ENCODE data around the gene HDAC11. TPM values are rescaled to one million over a fixed set of nuclear protein-coding genes. Genes with fewer than 3 reads are reported as not detected.
A peak's percentile ranks its signal among the peaks of the same experiment; 100 is the strongest.

The HDAC11 gene
- polyA plus RNA-seq, 3 donors, result 2.9 to 3.9 (median 3.5) TPM

DNA sequence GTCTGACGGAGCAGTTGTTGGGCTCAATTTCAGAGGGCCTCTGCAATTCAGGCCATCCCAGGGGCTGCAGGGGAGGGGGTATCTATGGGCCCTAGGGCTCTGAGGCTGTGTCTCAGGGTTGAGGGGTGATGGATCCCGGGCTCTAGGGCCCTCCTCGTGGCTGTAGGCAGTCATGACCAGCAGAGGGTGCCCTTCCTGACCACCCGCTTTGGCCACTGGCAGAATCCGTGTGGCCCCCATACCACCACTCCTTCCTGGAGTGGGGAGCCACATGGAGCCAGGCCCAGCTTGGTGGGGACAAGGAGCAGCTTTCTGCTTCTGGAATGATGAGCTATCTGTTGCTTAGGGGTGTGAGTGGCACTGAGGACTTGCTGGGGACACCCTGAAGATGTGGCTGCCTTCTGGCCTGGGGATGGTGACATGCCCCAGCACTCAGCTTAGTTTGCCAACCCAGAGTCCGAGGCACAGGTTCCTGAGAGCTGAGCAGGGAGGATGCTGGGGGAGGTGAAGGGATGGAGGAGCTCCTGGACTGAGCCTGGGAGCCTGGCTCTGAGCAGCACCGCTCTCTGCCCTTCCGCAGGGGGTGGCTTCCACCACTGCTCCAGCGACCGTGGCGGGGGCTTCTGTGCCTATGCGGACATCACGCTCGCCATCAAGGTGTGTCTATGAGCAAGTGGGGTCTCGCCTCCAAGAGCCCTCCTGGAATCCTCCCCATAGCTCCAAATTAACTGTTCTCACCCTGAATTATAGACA is 20.2 kb downstream of the HDAC11 start:
- Mint-ChIP-seq H3K9me3 (no peaks in the 10 kb centered on the region), H3K27ac (no peak overlapping the region), H3K36me3 (peaks cover 0 to 2% of the 10 kb centered on the region in 2 donors), H3K4me1 (peaks cover 5% of the 10 kb centered on the region), H3K4me3 (no peak overlapping the region), H3K27me3 (ENCODE audit: low read depth in 3 of 3) (peaks cover 0 to 5% (median 1%) of the 10 kb centered on the region in 3 donors)
- H3K27ac ChIP-seq (ENCODE audit: low read depth in 1 of 2, low read length in 2 of 2), result no peak overlapping the region
- peaks cover 3% of the 10 kb centered on the region for H4K20me1 ChIP-seq (ENCODE audit: insufficient read depth, low read length)
- H2AFZ ChIP-seq (ENCODE audit: insufficient read depth, low read depth, low read length, poor library complexity, severe bottlenecking), result no peak overlapping the region
- H3K79me2 ChIP-seq (ENCODE audit: insufficient read depth, low read length), result no peaks in the 10 kb centered on the region
- no peaks in the 10 kb centered on the region for H3K36me3 ChIP-seq (replicated peaks in 1 of 2; ENCODE audit: control insufficient read depth in 1 of 2, insufficient read depth in 2 of 2, low read length in 2 of 2)
- no peaks in the 10 kb centered on the region for H3K9me3 ChIP-seq (replicated peaks in 1 of 2; ENCODE audit: control insufficient read depth in 1 of 2, insufficient read depth in 1 of 2, low read length in 2 of 2)
- H3K9ac ChIP-seq (ENCODE audit: insufficient read depth, low read length, poor library complexity, severe bottlenecking), result no peak overlapping the region
- peaks cover 0 to 7% of the 10 kb centered on the region in 2 donors for H3K4me1 ChIP-seq (ENCODE audit: control insufficient read depth in 1 of 2, insufficient read depth in 2 of 2, low read length in 2 of 2)
- TF ChIP-seq, protein P1, sequence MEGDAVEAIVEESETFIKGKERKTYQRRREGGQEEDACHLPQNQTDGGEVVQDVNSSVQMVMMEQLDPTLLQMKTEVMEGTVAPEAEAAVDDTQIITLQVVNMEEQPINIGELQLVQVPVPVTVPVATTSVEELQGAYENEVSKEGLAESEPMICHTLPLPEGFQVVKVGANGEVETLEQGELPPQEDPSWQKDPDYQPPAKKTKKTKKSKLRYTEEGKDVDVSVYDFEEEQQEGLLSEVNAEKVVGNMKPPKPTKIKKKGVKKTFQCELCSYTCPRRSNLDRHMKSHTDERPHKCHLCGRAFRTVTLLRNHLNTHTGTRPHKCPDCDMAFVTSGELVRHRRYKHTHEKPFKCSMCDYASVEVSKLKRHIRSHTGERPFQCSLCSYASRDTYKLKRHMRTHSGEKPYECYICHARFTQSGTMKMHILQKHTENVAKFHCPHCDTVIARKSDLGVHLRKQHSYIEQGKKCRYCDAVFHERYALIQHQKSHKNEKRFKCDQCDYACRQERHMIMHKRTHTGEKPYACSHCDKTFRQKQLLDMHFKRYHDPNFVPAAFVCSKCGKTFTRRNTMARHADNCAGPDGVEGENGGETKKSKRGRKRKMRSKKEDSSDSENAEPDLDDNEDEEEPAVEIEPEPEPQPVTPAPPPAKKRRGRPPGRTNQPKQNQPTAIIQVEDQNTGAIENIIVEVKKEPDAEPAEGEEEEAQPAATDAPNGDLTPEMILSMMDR (IDR thresholded peaks at IDR 0.05), result peak; percentile 41
- no peaks in the 10 kb centered on the region for H3K27me3 ChIP-seq (ENCODE audit: control insufficient read depth in 2 of 2, insufficient read depth in 2 of 2, low read length in 2 of 2)
- H3K4me2 ChIP-seq (replicated peaks; ENCODE audit: extremely low read depth, low read length, poor library complexity, severe bottlenecking), result no peak overlapping the region
- WGBS (ENCODE audit: insufficient coverage), result 83% methylated on average over 7 of the region's 15 CpGs
- DNase-seq, result no peak
- H3K4me3 ChIP-seq (replicated peaks in 1 of 3; ENCODE audit: low read depth in 2 of 3, low read length in 3 of 3), result no peak overlapping the region
- intact Hi-C loops (cut with micrococcal nuclease), result no loop called here

DNA sequence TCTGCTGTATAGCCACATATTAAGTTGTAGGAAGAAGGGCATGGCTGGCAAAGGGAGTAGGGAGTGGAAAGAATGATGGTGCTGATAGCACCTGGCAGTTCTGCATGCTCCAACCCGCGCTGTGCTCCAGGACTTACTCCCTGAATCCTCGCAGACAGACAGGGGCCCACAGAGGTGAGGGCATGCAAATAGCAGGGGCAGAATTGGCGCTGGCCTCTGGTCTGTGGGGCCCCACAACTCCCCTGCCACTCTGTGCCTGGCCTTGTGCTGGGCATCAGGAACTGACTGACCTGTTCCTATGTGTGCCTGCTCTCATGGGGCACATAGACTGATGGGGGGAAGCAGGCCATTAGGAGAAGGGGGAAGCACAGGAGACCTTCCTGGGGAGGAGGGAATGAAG is 20.9 kb downstream of the HDAC11 start:
- Histone ChIP-seq H3K27me3 (ENCODE audit: control insufficient read depth in 2 of 2, insufficient read depth in 2 of 2, low read length in 2 of 2) (no peaks in the 10 kb centered on the region), H4K20me1 (ENCODE audit: insufficient read depth, low read length) (no peaks in the 10 kb centered on the region), H3K36me3 (replicated peaks in 1 of 2; ENCODE audit: control insufficient read depth in 1 of 2, insufficient read depth in 2 of 2, low read length in 2 of 2) (no peaks in the 10 kb centered on the region), H3K4me3 (replicated peaks in 1 of 3; ENCODE audit: low read depth in 2 of 3, low read length in 3 of 3) (no peak overlapping the region), H3K9me3 (replicated peaks in 1 of 2; ENCODE audit: control insufficient read depth in 1 of 2, insufficient read depth in 1 of 2, low read length in 2 of 2) (no peaks in the 10 kb centered on the region), H3K4me2 (replicated peaks; ENCODE audit: extremely low read depth, low read length, poor library complexity, severe bottlenecking) (no peak overlapping the region), H3K9ac (ENCODE audit: insufficient read depth, low read length, poor library complexity, severe bottlenecking) (no peak overlapping the region), H3K27ac (ENCODE audit: low read depth in 1 of 2, low read length in 2 of 2) (no peak overlapping the region), H3K4me1 (ENCODE audit: control insufficient read depth in 1 of 2, insufficient read depth in 2 of 2, low read length in 2 of 2) (no peaks in the 10 kb centered on the region), H3K79me2 (ENCODE audit: insufficient read depth, low read length) (no peaks in the 10 kb centered on the region), H2AFZ (ENCODE audit: insufficient read depth, low read depth, low read length, poor library complexity, severe bottlenecking) (no peak overlapping the region)
- no peaks in the 10 kb centered on the region for H3K9me3 Mint-ChIP-seq
- no peaks in the 10 kb centered on the region for H3K4me1 Mint-ChIP-seq
- 93% methylated on average over 4 of the region's 4 CpGs for WGBS (ENCODE audit: insufficient coverage)
- peaks cover 0 to 5% (median 1%) of the 10 kb centered on the region in 3 donors for H3K27me3 Mint-ChIP-seq (ENCODE audit: low read depth in 3 of 3)
- DNase-seq, result no peak
- H3K4me3 Mint-ChIP-seq, result no peak overlapping the region
- H3K36me3 Mint-ChIP-seq, result peaks cover 0 to 2% of the 10 kb centered on the region in 2 donors
- H3K27ac Mint-ChIP-seq, result no peak overlapping the region
- intact Hi-C loops (cut with micrococcal nuclease), result no loop called here
- TF ChIP-seq, protein P1 (IDR thresholded peaks at IDR 0.05), result no peak

Data from CD14-positive monocyte (primary cell).